ENCODE measurements around the gene ITPR2. TPM values are rescaled to one million over a fixed set of nuclear protein-coding genes. Genes with fewer than 3 reads are reported as not detected.

Gene ITPR2
- total and polyA plus RNA-seq, 4 donors: 11.7 to 93.3 (median 35.4) TPM

DNA sequence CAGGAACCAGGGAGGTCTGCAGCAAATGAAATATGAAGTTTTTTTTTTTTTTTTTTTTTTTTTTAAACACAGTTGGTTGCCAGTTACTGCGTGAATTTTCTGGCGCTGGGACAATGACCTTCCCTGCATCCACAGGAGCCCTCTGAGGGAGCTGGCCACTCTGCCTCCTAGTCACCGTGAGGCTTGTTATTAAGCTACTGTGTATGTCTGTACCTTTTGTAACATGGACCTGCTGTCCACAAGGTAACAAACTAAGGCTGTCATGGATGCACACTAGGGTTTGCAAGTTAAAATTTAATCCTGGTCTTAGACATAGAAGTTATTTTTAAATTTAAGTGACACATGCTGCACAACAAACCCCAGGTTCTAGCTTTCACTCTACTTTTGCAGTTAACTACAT is 426.6 kb downstream of the ITPR2 start (continued):
- TF ChIP-seq, protein P1, sequence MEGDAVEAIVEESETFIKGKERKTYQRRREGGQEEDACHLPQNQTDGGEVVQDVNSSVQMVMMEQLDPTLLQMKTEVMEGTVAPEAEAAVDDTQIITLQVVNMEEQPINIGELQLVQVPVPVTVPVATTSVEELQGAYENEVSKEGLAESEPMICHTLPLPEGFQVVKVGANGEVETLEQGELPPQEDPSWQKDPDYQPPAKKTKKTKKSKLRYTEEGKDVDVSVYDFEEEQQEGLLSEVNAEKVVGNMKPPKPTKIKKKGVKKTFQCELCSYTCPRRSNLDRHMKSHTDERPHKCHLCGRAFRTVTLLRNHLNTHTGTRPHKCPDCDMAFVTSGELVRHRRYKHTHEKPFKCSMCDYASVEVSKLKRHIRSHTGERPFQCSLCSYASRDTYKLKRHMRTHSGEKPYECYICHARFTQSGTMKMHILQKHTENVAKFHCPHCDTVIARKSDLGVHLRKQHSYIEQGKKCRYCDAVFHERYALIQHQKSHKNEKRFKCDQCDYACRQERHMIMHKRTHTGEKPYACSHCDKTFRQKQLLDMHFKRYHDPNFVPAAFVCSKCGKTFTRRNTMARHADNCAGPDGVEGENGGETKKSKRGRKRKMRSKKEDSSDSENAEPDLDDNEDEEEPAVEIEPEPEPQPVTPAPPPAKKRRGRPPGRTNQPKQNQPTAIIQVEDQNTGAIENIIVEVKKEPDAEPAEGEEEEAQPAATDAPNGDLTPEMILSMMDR (IDR thresholded peaks at IDR 0.05; ENCODE audit: low read depth, low read length, missing input control): no peak
- TF ChIP-seq, protein P2, sequence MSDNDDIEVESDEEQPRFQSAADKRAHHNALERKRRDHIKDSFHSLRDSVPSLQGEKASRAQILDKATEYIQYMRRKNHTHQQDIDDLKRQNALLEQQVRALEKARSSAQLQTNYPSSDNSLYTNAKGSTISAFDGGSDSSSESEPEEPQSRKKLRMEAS (IDR thresholded peaks at IDR 0.05): no peak
- TF ChIP-seq RAD21 (IDR thresholded peaks at IDR 0.05) (no peak), TAF1 (conservative IDR thresholded peaks at IDR 0.05) (no peak)

DNA sequence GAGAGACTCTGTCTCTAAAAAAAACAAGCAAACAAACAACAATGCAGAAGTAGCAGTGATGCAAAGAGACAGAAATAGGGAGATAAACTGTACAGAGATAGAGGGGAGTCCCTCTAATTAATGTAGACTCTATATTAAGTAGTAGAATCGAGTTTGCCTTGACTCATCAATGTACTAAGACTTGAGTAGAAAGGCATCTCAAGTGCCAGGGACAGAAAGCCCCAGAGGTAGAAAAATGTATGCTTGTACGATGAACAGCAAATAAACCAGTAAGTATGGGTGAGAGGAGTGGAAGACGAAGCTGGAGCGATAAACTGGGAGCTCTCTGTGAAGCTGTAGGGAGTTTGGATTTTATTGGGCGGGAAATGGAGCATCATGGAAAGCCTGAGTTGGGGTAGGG is 429.4 kb downstream of the ITPR2 start:
- no peaks in the 10 kb centered on the region for H3K9me3 ChIP-seq (ENCODE audit: control insufficient read depth in 4 of 4, low read length in 3 of 4)
- H3K4me1 ChIP-seq (ENCODE audit: control insufficient read depth in 4 of 4, insufficient read depth in 4 of 4, low read length in 3 of 4): peaks cover 0 to 3% (median 0%) of the 10 kb centered on the region in 4 donors
- peaks cover 2 to 38% (median 20%) of the 10 kb centered on the region in 4 donors for H3K36me3 ChIP-seq (ENCODE audit: control insufficient read depth in 4 of 4, insufficient read depth in 3 of 4, low read depth in 1 of 4, low read length in 3 of 4)
- TF ChIP-seq, protein P3, sequence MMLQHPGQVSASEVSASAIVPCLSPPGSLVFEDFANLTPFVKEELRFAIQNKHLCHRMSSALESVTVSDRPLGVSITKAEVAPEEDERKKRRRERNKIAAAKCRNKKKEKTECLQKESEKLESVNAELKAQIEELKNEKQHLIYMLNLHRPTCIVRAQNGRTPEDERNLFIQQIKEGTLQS (IDR thresholded peaks at IDR 0.05): no peak
- TF ChIP-seq, protein P1 (IDR thresholded peaks at IDR 0.05; ENCODE audit: low read depth, low read length, missing input control): no peak
- TF ChIP-seq SP1 (IDR thresholded peaks at IDR 0.05) (no peak), GABPA (IDR thresholded peaks at IDR 0.05 in 1 of 2, conservative IDR thresholded peaks at IDR 0.05 in 1 of 2) (no peak), RXRA (IDR thresholded peaks at IDR 0.05) (no peak), YY1 (IDR thresholded peaks at IDR 0.05) (no peak), EGR1 (IDR thresholded peaks at IDR 0.05; ENCODE audit: low read depth in 2 of 2) (no peak), JUND (IDR thresholded peaks at IDR 0.05) (no peak), FOXA2 (IDR thresholded peaks at IDR 0.05) (no peak), RAD21 (IDR thresholded peaks at IDR 0.05) (no peak), HNF4A (conservative IDR thresholded peaks at IDR 0.05) (no peak), NR2F2 (IDR thresholded peaks at IDR 0.05) (no peak), TAF1 (conservative IDR thresholded peaks at IDR 0.05) (no peak)
- TF ChIP-seq, protein P4, sequence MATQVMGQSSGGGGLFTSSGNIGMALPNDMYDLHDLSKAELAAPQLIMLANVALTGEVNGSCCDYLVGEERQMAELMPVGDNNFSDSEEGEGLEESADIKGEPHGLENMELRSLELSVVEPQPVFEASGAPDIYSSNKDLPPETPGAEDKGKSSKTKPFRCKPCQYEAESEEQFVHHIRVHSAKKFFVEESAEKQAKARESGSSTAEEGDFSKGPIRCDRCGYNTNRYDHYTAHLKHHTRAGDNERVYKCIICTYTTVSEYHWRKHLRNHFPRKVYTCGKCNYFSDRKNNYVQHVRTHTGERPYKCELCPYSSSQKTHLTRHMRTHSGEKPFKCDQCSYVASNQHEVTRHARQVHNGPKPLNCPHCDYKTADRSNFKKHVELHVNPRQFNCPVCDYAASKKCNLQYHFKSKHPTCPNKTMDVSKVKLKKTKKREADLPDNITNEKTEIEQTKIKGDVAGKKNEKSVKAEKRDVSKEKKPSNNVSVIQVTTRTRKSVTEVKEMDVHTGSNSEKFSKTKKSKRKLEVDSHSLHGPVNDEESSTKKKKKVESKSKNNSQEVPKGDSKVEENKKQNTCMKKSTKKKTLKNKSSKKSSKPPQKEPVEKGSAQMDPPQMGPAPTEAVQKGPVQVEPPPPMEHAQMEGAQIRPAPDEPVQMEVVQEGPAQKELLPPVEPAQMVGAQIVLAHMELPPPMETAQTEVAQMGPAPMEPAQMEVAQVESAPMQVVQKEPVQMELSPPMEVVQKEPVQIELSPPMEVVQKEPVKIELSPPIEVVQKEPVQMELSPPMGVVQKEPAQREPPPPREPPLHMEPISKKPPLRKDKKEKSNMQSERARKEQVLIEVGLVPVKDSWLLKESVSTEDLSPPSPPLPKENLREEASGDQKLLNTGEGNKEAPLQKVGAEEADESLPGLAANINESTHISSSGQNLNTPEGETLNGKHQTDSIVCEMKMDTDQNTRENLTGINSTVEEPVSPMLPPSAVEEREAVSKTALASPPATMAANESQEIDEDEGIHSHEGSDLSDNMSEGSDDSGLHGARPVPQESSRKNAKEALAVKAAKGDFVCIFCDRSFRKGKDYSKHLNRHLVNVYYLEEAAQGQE (IDR thresholded peaks at IDR 0.05): no peak
- TF ChIP-seq, protein P5, sequence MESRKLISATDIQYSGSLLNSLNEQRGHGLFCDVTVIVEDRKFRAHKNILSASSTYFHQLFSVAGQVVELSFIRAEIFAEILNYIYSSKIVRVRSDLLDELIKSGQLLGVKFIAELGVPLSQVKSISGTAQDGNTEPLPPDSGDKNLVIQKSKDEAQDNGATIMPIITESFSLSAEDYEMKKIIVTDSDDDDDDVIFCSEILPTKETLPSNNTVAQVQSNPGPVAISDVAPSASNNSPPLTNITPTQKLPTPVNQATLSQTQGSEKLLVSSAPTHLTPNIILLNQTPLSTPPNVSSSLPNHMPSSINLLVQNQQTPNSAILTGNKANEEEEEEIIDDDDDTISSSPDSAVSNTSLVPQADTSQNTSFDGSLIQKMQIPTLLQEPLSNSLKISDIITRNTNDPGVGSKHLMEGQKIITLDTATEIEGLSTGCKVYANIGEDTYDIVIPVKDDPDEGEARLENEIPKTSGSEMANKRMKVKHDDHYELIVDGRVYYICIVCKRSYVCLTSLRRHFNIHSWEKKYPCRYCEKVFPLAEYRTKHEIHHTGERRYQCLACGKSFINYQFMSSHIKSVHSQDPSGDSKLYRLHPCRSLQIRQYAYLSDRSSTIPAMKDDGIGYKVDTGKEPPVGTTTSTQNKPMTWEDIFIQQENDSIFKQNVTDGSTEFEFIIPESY (IDR thresholded peaks at IDR 0.05): no peak
- TF ChIP-seq, protein P2 (IDR thresholded peaks at IDR 0.05): no peak
- H3K27me3 ChIP-seq (ENCODE audit: control insufficient read depth in 4 of 4, insufficient read depth in 4 of 4, low read length in 3 of 4): no peaks in the 10 kb centered on the region
- no peak for DNase-seq (ENCODE audit: low spot score)
- no peak overlapping the region for H3K4me3 ChIP-seq (ENCODE audit: low read depth in 1 of 3, low read length in 3 of 3)
- H3K27ac ChIP-seq (ENCODE audit: low read depth in 1 of 2, low read length in 2 of 2): no peak overlapping the region
- H3K9ac ChIP-seq (ENCODE audit: low read depth in 1 of 2, low read length in 2 of 2): no peak overlapping the region
- 96% methylated on average over 5 of the region's 5 CpGs for WGBS
